ENCODE results near the gene CFD.

Gene CFD

DNA sequence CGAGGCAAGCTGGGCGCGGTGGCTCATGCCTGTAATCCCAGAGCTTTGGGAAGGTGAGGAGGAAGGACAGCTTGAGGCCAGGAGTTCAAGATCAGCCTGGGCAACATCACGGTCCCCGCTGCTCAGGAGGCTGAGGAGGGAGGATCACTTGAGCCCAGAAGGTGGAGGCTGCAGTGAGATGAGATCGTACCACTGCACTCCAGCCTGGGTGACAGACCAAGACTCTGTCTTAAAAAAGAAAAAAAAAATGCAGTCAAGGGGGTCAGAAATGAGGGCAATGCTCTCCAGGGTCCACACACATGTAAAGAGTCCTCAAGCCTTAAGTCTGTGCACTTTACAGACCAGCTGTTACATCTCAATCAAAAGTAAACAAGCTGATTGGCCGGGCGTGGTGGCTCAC lies 45.1 kb downstream of the CFD start:
- Histone ChIP-seq H3K4me3 (ENCODE audit: low read length) (no peak overlapping the region), H3K9me2 (replicated peaks; ENCODE audit: control insufficient read depth, low read length) (no peaks in the 10 kb centered on the region), H4K20me1 (ENCODE audit: control insufficient read depth, insufficient read depth, low read depth, low read length) (peaks cover under 1% of the 10 kb centered on the region; the same call in 1 of the 2 replicates), H3K9me3 (ENCODE audit: control insufficient read depth, insufficient read depth, low read length) (no peaks in the 10 kb centered on the region), H3F3A (ENCODE audit: control insufficient read depth, insufficient read depth) (peaks cover 17% of the 10 kb centered on the region), H3K4me1 (ENCODE audit: control insufficient read depth, low read length) (peaks cover 50% of the 10 kb centered on the region), H3K27ac (ENCODE audit: low read depth, low read length) (no peak overlapping the region), H3K36me3 (ENCODE audit: control insufficient read depth, low read length) (peaks cover 3% of the 10 kb centered on the region; the same call in 1 of the 2 replicates), H3K79me2 (ENCODE audit: control insufficient read depth, low read length) (peaks cover 24% of the 10 kb centered on the region), H3K27me3 (ENCODE audit: control insufficient read depth, low read length) (no peaks in the 10 kb centered on the region), H3K4me2 (ENCODE audit: low read length) (no peak overlapping the region)
- TF ChIP-seq, protein P1, sequence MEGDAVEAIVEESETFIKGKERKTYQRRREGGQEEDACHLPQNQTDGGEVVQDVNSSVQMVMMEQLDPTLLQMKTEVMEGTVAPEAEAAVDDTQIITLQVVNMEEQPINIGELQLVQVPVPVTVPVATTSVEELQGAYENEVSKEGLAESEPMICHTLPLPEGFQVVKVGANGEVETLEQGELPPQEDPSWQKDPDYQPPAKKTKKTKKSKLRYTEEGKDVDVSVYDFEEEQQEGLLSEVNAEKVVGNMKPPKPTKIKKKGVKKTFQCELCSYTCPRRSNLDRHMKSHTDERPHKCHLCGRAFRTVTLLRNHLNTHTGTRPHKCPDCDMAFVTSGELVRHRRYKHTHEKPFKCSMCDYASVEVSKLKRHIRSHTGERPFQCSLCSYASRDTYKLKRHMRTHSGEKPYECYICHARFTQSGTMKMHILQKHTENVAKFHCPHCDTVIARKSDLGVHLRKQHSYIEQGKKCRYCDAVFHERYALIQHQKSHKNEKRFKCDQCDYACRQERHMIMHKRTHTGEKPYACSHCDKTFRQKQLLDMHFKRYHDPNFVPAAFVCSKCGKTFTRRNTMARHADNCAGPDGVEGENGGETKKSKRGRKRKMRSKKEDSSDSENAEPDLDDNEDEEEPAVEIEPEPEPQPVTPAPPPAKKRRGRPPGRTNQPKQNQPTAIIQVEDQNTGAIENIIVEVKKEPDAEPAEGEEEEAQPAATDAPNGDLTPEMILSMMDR (IDR thresholded peaks at IDR 0.05; ENCODE audit: low read depth, low read length, poor library complexity, severe bottlenecking) = no peak
- no peak for TF ChIP-seq EZH2phosphoT487 (IDR thresholded peaks at IDR 0.05; ENCODE audit: borderline replicate concordance, low read length)

DNA sequence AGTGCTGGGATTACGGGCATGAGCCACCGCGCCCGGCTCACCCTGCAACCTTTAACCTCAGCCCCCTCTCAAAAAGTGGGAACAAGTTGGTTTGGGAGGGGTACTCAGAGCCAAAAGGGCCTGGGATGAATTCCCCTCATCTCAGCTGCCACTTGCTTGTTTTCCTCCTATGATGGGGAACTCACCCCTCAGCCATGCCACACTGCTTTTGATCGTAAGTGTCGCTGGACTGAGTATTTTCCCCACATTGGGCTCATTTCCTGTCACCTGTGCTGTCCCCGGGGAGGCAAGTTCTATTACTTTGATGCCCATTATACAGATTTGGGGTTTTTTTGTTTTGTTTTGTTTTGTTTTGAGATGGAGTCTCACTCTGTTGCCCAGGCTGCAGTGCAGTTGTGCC lies 47.0 kb downstream of the CFD start:
- peak overlapping the region; percentile 50 for H3K4me3 ChIP-seq (ENCODE audit: low read length)
- peak overlapping the region; percentile 79 for H3K27ac ChIP-seq (ENCODE audit: low read depth, low read length)
- peaks cover 53% of the 10 kb centered on the region for H3K4me1 ChIP-seq (ENCODE audit: control insufficient read depth, low read length)

DNA sequence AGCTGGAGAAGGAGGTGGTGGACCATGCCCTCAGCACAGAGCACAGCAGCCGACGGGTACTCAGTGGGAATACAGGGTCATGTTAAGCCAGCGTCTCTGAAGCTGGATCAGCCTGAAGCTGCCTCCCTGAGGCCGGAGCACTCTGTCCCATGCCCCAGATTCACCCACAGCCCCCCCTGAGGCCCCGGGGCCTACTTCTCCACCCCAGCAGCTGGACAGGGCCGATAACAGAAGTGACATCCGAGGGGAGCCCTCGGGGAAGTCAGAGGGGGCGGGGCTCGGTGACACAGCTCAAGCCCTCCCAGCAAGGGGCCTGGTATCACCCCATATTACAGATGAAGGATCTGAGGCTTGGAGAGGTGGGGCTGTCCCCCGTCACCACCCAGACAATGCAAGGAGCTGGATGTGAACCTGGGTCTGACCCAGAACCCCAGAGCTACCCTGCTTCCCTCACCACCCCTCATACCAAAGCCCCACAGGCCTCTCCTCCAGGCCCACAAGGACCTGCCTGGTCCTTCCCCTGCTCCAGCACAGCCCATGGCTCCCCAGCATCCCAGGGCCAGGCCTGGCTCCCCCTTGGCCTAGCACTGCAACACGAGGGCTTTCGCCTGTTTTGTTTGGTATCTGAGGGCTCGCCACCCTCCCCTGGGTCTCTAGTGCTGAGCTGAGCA lies 47.9 kb downstream of the CFD start:
- Histone ChIP-seq H3K79me2 (ENCODE audit: control insufficient read depth, low read length) (peaks cover 41% of the 10 kb centered on the region), H3K27ac (ENCODE audit: low read depth, low read length) (peak overlapping the region; percentile 25), H3K9me3 (ENCODE audit: control insufficient read depth, insufficient read depth, low read length) (no peaks in the 10 kb centered on the region), H3K4me1 (ENCODE audit: control insufficient read depth, low read length) (peaks cover 56% of the 10 kb centered on the region), H3K9me2 (replicated peaks; ENCODE audit: control insufficient read depth, low read length) (no peaks in the 10 kb centered on the region), H3F3A (ENCODE audit: control insufficient read depth, insufficient read depth) (peaks cover 26% of the 10 kb centered on the region), H3K4me3 (ENCODE audit: low read length) (peak overlapping the region; percentile 50), H4K20me1 (ENCODE audit: control insufficient read depth, insufficient read depth, low read depth, low read length) (no peaks in the 10 kb centered on the region), H3K4me2 (ENCODE audit: low read length) (peak overlapping the region; percentile 65), H3K36me3 (ENCODE audit: control insufficient read depth, low read length) (no peaks in the 10 kb centered on the region), H3K27me3 (ENCODE audit: control insufficient read depth, low read length) (no peaks in the 10 kb centered on the region)
- TF ChIP-seq, protein P1 (IDR thresholded peaks at IDR 0.05; ENCODE audit: low read depth, low read length, poor library complexity, severe bottlenecking) = no peak
- TF ChIP-seq EZH2phosphoT487 (IDR thresholded peaks at IDR 0.05; ENCODE audit: borderline replicate concordance, low read length) = no peak

More for the DNA sequence above, 47.0 kb downstream of the CFD start:
- Histone ChIP-seq H3K4me2 (ENCODE audit: low read length) (peak overlapping the region; percentile 65), H3K27me3 (ENCODE audit: control insufficient read depth, low read length) (no peaks in the 10 kb centered on the region), H4K20me1 (ENCODE audit: control insufficient read depth, insufficient read depth, low read depth, low read length) (no peaks in the 10 kb centered on the region), H3K79me2 (ENCODE audit: control insufficient read depth, low read length) (peaks cover 35% of the 10 kb centered on the region), H3K9me3 (ENCODE audit: control insufficient read depth, insufficient read depth, low read length) (no peaks in the 10 kb centered on the region), H3K36me3 (ENCODE audit: control insufficient read depth, low read length) (no peaks in the 10 kb centered on the region), H3K9me2 (replicated peaks; ENCODE audit: control insufficient read depth, low read length) (no peaks in the 10 kb centered on the region), H3F3A (ENCODE audit: control insufficient read depth, insufficient read depth) (peaks cover 26% of the 10 kb centered on the region)
- TF ChIP-seq, protein P1 (IDR thresholded peaks at IDR 0.05; ENCODE audit: low read depth, low read length, poor library complexity, severe bottlenecking) = no peak
- no peak for TF ChIP-seq EZH2phosphoT487 (IDR thresholded peaks at IDR 0.05; ENCODE audit: borderline replicate concordance, low read length)
